Body of pancreas (tissue), 4 donors: ENCODE measurements around the gene NISCH. TPM values are rescaled to one million over a fixed set of nuclear protein-coding genes. Genes with fewer than 3 reads are reported as not detected.
A peak's percentile ranks its signal among the peaks of the same experiment; 100 is the strongest.

Experiments used
- ATAC-seq: fragments of 150-250 bp; one replicate; pipeline ENCODE4 v1.9.1; 2016
- DNase-seq, 4 donors: peaks; one replicate each; pipeline ENCODE4 v3.0.0-alpha.2; 2019
- H3K27ac ChIP-seq, 4 donors: fragments of 200-600 bp; sonication (generic); 1 replicate in 3 of 4; 2 replicates in 1 of 4; pipeline versions ENCODE4 v1.5.1 to v1.6.1; 2016 to 2019; ENCODE audit warnings: mild to moderate bottlenecking in 1 of 4, mixed read lengths in 1 of 4, moderate library complexity in 1 of 4
- H3K27me3 ChIP-seq, 2 donors: fragments of 200-600 bp; sonication (generic); one replicate each; pipeline ENCODE4 v1.6.0; 2016; ENCODE audit warnings: mild to moderate bottlenecking in 1 of 2
- H3K36me3 ChIP-seq, 2 donors: fragments of 200-600 bp; sonication (generic); replicated peaks in 1 of 2; 2 replicates each; pipeline ENCODE4 v1.5.1; 2016; ENCODE audit warnings: low read depth in 2 of 2; ENCODE audit not compliant: insufficient read depth in 1 of 2
- H3K4me1 ChIP-seq: fragments of 200-600 bp; sonication (generic); one replicate; pipeline ENCODE4 v1.6.0; 2016
- H3K4me3 ChIP-seq, 2 donors: fragments of 200-600 bp; sonication (generic); 1 replicate in 1 of 2; 2 replicates in 1 of 2; pipeline ENCODE4 v1.5.1; 2016 to 2019
- H3K9me3 ChIP-seq, 3 donors: fragments of 200-600 bp; sonication (generic); 1 replicate in 2 of 3; 2 replicates in 1 of 3; pipeline ENCODE4 v1.5.1; 2016
- POLR2A ChIP-seq, 3 donors: fragments of 450-650 bp; IDR thresholded peaks; one replicate each; pipeline ENCODE4 v1.6.1; 2016; ENCODE audit warnings: antibody characterized with exemption in 3 of 3, mild to moderate bottlenecking in 2 of 3
- WGBS, 2 donors: methylation state at CpG; one replicate each; pipeline ENCODE4 v1.1.5; 2017; 5-methylcytosine and 5-hydroxymethylcytosine counted together
- intact Hi-C: fragments of 100-400 bp; cut with DNase I; formaldehyde crosslinking; loops from one replicate; pipeline ENCODE4 v1.15.1; 2023
- total RNA-seq, 2 donors: library from RNA; depleted of rRNA; stranded (reverse); fragments of >200 nt; gene quantifications; one replicate each; pipeline ENCODE4 v1.1.0, GENCODE V29; 2016
- TF ChIP-seq, protein P1 (sequence below), 7 experiments: fragments of 450-650 bp in 4 of 7; fragments of 200-600 bp in 3 of 7; sonication (generic) in 3 of 7; IDR thresholded peaks; one replicate each; pipeline ENCODE4 v1.5.1; 2016 to 2019; ENCODE audit warnings: antibody characterized with exemption in 7 of 7

NISCH gene
- total RNA-seq, 2 donors from 2014 or later, result 58.9 to 115 TPM

DNA sequence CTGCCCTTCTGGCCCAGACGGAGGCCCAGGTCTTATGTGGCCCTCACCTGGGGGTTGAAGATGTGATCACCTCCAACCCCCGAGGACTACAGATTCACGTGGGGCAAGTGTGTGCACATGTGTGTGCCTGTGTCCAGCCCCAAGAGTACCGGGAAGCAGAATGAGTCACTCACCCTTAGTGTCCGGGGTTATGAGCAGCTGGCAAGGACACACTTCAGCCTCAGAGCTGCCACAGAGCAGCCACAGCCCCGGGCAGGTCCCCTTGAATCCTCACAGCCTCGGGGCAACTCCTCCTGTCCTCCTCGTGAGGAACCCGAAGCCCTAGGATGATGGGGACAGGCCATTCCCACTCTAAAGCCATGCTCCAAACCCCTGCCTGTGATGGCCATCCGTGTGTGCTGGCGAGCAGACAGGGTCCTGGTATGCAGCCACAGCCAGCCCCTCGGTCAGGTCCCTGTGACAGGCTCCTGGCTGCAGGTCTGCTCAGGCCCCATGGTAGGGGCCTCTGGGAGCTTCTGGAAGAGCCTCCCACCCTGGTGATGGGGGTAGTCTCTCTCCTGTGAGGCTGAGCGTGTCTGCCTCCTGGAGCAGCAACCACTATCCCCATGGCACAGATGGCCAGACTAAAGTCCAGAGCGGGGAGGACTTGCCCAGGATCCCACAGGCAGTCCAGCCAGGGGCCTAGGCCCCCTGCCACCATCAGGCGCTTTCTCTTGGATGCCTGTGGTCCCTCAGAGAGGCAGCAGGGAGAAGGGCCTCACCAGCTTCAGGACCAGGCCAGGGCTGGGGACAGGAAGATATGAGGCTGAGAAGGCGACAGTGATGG lies 40.6 kb downstream of the NISCH start:
- ATAC-seq, result peak; percentile 19
- Histone ChIP-seq H3K27ac (peak overlapping the region in 2 of 4 donors; percentile 53 to 67), H3K4me1 (no peaks in the 10 kb centered on the region), H3K4me3 (no peak overlapping the region), H3K9me3 (no peaks in the 10 kb centered on the region), H3K36me3 (peaks cover 0 to 14% of the 10 kb centered on the region in 2 donors), H3K27me3 (no peaks in the 10 kb centered on the region)
- TF ChIP-seq POLR2A (IDR thresholded peaks at IDR 0.05), result no peak
- TF ChIP-seq, protein P1, sequence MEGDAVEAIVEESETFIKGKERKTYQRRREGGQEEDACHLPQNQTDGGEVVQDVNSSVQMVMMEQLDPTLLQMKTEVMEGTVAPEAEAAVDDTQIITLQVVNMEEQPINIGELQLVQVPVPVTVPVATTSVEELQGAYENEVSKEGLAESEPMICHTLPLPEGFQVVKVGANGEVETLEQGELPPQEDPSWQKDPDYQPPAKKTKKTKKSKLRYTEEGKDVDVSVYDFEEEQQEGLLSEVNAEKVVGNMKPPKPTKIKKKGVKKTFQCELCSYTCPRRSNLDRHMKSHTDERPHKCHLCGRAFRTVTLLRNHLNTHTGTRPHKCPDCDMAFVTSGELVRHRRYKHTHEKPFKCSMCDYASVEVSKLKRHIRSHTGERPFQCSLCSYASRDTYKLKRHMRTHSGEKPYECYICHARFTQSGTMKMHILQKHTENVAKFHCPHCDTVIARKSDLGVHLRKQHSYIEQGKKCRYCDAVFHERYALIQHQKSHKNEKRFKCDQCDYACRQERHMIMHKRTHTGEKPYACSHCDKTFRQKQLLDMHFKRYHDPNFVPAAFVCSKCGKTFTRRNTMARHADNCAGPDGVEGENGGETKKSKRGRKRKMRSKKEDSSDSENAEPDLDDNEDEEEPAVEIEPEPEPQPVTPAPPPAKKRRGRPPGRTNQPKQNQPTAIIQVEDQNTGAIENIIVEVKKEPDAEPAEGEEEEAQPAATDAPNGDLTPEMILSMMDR (IDR thresholded peaks at IDR 0.05), result no peak
- WGBS, 2 donors, result 60 to 62% methylated on average over 1 to 14 of the region's 16 CpGs
- intact Hi-C loops, result no loop called here
- peak in 2 of 4 donors; percentile 42 to 56 for DNase-seq

DNA sequence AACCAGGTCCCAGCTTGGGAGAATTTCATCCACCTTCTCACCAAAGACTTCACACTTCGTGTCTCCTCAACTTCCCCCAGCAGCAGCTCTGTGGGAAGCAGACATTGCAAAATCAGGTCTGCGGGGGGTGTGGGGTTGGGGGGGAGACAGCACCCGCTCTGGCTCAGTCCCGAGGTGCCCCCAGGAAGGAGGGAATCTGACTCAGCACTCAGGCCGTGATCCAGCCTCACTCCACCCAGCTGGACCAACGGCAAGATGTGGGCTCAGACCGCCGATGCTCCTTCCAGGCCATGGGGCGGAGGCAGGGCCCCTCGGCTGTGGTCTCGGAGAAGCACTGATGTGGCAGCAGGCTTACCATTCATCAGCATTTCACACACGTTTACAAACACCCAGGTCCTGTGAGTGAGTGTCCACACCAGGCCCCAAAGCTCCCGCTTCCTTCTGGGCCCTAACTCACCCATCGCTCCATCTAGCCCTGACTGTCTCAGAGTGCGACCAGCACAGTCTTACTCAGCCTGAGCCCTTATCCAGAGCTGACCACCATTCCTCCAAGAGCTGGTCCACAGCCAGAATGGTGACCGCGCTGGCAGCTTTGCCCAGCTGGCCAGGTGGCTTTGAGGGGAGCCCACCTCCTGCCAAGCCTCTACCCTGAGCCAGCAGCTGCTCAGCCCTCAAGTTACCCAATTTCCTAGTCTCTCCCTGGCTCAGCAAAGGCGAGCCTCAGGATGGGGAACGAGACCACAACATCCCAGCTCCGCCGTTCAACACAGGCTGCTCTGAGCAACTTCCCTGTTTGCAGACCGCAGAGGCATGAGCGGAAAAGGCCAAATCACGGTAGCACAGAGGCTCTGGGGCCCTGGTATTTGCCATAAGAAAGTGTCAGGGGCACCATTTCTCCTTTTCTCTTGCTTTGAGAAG lies 43.0 kb downstream of the NISCH start:
- no peaks in the 10 kb centered on the region for H3K36me3 ChIP-seq
- no peak overlapping the region for H3K4me3 ChIP-seq
- H3K27me3 ChIP-seq, result no peaks in the 10 kb centered on the region
- DNase-seq (peak in 1 of 4 donors; percentile 76), ATAC-seq (no peak)
- intact Hi-C loops, result no loop called here
- H3K27ac ChIP-seq, result peak overlapping the region in 1 of 4 donors; percentile 65
- TF ChIP-seq POLR2A (IDR thresholded peaks at IDR 0.05), result peak in 1 of 3 donors; percentile 7
- TF ChIP-seq, protein P1 (IDR thresholded peaks at IDR 0.05), result no peak
- WGBS, 2 donors, result 67 to 85% methylated on average over 7 to 22 of the region's 24 CpGs
- peaks cover under 1% of the 10 kb centered on the region for H3K4me1 ChIP-seq
- no peaks in the 10 kb centered on the region for H3K9me3 ChIP-seq

DNA sequence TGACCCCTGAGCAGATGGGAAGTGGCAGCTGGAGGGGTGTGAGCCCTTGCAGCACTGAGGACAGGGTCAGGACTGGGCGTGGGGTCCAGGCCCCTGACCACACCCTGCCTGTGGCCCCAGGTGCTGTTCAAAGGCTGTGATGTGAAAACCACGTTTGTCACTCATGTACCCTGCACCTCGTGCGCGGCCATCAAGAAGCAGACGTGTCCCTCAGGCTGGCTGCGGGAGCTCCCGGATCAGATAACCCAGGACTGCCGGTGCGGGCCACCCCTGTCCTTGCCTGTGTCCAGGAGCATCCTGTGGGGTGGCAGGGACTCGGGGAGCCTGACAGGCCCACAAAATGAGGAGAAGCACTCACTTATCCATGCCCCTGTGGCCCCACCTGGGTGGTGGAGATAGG lies 45.6 kb downstream of the NISCH start:
- Histone ChIP-seq H3K4me1 (peaks cover 9% of the 10 kb centered on the region), H3K36me3 (no peaks in the 10 kb centered on the region), H3K4me3 (no peak overlapping the region), H3K9me3 (no peaks in the 10 kb centered on the region), H3K27me3 (no peaks in the 10 kb centered on the region), H3K27ac (no peak overlapping the region)
- TF ChIP-seq, protein P1 (IDR thresholded peaks at IDR 0.05), result no peak
- TF ChIP-seq POLR2A (IDR thresholded peaks at IDR 0.05), result no peak
- intact Hi-C loops, result no loop called here
- 87% methylated on average over 11 of the region's 11 CpGs; no CpG with 5 or more reads in 1 of the 2 donors for WGBS, 2 donors
- DNase-seq, result no peak
- no peak for ATAC-seq

DNA sequence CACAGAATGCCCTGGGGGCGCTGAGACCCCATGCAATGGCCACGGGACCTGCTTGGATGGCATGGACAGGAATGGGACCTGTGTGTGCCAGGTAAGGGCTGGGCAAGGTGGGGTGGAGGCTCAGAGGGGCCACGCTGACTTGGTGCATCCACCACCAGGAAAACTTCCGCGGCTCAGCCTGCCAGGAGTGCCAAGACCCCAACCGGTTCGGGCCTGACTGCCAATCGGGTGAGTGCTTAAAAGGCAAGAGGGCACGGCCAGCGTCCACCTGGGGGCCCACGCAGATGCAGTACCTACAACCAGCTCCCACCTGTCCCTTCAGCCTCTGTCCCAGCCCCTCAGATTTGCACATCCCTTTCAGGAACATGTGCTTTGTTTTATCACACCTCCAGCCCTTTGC lies 46.6 kb downstream of the NISCH start:
- Histone ChIP-seq H3K27ac (no peak overlapping the region), H3K36me3 (no peaks in the 10 kb centered on the region), H3K9me3 (no peaks in the 10 kb centered on the region), H3K4me3 (no peak overlapping the region), H3K4me1 (peaks cover 9% of the 10 kb centered on the region), H3K27me3 (no peaks in the 10 kb centered on the region)
- WGBS, 2 donors, result 85 to 88% methylated on average over 4 to 10 of the region's 11 CpGs
- intact Hi-C loops, result no loop called here
- TF ChIP-seq, protein P1 (IDR thresholded peaks at IDR 0.05), result no peak
- no peak for TF ChIP-seq POLR2A (IDR thresholded peaks at IDR 0.05)
- ATAC-seq, result no peak
- no peak for DNase-seq
